ENCODE data around the gene PMPCA.

DNA sequence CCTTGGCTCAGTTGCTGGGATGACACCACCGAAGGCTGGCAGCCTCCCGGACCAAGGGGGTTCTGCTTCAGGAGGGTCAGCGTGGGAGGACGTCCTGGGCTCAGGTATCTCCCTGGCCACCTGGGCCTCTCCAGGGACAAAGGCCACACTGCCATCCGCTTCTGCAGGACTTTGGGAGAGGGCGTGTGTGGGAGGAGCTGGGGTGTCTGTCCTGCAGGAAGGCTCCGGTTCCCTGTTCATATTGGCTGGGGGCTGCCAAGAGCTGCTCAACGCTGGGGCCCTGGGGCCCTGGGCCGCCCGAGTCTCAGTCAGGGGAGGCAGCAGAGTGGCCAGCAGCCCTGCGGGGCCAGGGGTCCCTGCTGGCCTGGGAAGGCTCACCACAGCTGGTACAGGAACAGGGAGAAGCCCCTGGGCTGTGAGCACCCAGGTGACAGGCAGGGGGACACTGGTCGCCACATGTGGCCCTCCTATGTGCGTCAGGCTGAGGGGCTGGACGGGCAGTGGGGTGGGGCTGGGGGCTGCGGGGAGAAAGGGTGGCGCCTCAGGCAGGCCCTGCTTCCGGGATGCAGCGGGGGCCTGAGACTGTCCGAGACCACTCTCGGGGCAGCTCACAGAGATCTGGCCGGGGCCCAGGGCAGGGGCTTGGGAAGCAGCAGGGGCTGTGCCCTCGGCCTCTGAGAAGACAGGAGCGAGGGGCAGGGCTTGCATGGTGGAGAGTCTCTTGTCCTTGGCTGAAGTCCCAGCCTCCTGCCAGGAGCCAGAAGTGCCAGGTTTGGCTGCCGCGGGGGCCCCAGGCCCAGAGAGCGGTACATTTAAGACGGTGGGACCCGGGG, 32.1 kb upstream of the PMPCA start:
- TF ChIP-seq, protein P1, sequence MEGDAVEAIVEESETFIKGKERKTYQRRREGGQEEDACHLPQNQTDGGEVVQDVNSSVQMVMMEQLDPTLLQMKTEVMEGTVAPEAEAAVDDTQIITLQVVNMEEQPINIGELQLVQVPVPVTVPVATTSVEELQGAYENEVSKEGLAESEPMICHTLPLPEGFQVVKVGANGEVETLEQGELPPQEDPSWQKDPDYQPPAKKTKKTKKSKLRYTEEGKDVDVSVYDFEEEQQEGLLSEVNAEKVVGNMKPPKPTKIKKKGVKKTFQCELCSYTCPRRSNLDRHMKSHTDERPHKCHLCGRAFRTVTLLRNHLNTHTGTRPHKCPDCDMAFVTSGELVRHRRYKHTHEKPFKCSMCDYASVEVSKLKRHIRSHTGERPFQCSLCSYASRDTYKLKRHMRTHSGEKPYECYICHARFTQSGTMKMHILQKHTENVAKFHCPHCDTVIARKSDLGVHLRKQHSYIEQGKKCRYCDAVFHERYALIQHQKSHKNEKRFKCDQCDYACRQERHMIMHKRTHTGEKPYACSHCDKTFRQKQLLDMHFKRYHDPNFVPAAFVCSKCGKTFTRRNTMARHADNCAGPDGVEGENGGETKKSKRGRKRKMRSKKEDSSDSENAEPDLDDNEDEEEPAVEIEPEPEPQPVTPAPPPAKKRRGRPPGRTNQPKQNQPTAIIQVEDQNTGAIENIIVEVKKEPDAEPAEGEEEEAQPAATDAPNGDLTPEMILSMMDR (IDR thresholded peaks at IDR 0.05 in 4 of 5, conservative IDR thresholded peaks at IDR 0.05 in 1 of 5): no peak
- TF ChIP-seq POLR2A (IDR thresholded peaks at IDR 0.05): no peak

Measured in gastrocnemius medialis (tissue), 4 donors.